GM21367 (cell line): Measurements from ENCODE around the gene GRM8.
"Not testable (repeated sequence)": the region's sequence is repeated elsewhere in the genome, so short reads cannot be mapped to it uniquely, and the experiment has no call there.

ENCODE experiments used
- ATAC-seq: cut with Tn5 transposase; IDR thresholded peaks from one replicate; pipeline ENCODE4 v1.9.1; 2021; ENCODE audit not compliant: unreplicated experiment

Gene GRM8

DNA sequence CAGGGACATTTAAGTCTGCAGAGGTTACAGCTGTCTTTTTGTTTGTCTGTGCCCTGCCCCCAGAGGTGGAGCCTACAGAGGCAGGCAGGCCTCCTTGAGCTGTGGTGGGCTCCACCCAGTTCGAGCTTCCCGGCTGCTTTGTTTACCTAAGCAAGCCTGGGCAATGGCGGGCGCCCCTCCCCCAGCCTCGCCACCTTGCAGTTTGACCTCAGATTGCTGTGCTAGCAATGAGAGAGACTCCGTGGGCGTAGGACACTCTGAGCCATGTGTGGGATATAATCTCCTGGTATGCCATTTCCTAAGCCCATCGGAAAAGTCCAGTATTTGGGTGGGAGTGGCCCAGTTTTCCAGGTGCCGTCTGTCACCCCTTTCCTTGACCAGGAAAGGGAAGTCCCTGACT lies 421.5 kb downstream of the GRM8 start:
- ATAC-seq = not testable (repeated sequence)

- ATAC-seq = no peak
These were observed 431.8 kb downstream of the GRM8 start for GRCh38 chr7:126820925-126821324.

GRCh38 chr7:126819197-126819484 lies 433.6 kb downstream of the GRM8 start:
- ATAC-seq = no peak

DNA sequence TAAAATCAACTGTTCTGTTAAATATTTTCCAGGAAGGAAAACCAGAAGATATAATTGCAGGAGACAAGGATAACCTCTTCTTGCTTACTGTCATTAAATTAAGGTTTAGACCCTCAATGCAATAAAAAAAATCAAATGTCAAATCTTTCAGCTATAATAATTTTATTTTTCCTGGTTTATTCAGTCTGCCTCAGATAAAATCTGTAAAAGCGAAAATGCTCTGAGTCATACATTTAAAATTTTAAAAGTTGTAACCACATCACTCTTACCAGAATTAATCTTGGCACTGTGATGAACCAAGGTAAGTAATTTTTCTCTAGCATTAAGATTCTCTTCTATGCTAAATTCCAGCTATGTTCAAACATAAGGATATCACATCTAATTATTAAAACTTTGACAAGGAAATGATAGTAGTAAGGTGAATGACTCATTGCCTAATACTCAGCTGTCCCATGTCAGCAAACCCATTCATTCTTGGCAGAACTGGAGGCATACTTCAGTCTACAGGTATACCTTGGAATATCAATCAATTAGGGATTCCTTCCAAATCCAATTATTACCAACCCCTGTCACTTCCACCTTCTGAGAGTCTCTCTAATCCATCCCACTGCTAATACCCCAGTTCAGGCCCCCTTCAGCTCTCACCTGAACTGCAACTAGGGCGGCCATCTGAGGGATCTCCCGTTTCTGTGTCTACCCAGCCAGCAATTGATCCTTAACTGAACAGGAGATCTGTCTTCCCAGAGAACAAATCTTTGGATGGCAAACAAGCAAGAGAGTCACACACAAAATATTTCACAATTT lies 434.1 kb downstream of the GRM8 start:
- ATAC-seq = no peak

- ATAC-seq = no peak
These were observed 443.6 kb downstream of the GRM8 start for GRCh38 chr7:126809188-126809587.

DNA sequence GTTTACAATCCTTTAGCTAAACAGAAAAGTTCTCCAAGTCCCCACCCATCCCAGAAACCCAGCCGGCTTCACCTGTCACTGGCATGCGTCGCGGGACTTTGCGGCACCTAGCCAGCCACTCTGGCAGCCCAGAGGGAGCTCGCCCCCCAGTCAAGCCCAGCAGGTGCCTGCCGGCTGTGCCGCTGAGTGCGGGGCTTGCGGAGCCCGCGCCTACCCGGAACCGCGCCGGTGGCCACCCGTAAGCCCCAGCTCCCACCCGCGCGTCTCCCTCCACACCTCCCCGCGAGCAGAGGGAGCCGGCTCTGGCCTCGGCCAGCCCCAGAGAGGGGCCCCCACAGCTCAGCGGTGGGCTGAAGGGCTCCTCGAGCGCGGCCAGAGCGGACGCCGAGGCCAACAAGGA lies 446.1 kb downstream of the GRM8 start:
- no peak for ATAC-seq

- no peak for ATAC-seq
These were observed 447.4 kb downstream of the GRM8 start for GRCh38 chr7:126805351-126805750.

DNA sequence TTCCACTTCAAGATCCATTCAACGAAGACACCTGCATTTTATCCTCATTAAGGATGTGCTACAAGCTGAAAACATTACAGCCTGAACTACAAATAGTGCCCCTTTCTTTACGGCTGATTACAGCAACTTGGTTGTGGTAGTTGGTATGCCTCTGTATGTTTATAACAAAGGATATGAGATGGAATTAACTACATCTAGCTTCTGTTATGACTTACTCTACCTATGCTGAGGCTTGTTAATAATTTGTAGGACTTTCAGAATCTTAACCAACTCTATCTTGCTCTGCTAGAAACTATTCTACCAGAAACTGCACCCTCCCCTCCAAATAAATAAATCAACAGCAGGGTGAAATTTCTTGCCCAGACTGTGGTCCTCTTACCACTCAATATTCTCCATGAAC lies 448.1 kb downstream of the GRM8 start:
- no peak for ATAC-seq

- ATAC-seq = no peak
These were observed 448.8 kb downstream of the GRM8 start for GRCh38 chr7:126803990-126804389.

DNA sequence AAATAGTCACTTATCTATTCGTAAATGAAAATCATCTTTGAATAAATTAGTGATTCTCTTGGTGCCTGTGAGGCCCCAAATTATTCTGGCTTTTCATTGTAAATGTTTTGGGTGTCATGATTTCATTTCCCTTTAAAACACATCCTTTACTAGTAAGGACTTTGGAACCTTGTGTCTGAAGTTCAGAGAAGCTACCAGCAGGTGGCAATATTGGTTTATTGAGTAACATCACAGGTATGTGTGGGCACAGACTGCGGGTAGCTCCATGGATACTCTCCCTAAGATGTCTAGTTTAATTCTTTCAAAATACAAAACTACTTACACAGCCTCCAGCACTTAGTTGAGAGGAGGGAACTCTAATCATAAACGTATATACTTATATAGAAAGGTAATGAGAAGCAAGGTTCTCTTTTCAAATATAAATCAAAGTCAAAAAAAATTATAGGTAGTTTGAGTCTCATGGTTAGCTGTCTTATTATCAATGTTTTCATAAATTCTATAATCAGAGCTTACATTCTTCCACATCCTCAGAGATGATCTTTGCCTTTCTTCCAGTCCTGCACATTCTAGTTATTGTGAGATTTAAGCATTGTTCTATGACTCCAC lies 449.6 kb downstream of the GRM8 start:
- ATAC-seq = peak; percentile 97

DNA sequence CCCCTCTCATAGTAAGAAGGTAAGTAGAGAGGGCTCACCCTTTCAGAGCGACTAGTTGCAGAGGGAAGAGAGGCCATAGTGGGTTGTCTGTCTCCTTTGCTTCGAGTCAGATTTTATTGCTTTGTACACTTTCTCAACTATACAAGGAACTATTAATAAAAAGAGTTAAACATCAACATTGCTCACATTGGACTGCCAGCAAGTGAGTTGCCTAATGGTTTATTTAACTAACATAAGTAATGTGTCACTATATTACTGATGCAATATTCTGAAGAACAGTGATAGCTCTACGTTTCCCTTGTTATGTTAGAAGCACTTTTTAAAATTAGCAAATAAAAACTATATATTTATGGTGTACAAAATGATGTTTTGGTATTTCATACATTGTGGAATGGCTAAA lies 451.0 kb downstream of the GRM8 start:
- no peak for ATAC-seq

DNA sequence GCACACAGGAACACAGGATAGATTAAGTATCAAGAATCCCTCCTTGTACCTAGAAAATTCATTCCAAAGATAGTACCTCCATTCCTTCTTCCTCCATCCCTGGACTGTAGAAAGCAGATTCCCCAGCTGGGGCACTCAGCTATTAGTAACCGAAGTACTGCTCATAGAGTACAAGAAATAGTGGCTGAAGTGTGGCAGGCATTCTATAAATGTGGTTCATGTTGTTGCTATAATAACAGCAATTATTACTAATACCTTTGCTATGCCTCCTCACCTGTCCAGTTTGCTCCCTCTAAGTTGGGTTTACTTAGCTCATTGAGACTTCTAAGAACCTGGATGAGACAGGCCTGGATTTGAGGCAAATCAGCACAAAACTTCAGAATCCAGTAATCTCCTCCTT lies 453.2 kb downstream of the GRM8 start:
- ATAC-seq = no peak

DNA sequence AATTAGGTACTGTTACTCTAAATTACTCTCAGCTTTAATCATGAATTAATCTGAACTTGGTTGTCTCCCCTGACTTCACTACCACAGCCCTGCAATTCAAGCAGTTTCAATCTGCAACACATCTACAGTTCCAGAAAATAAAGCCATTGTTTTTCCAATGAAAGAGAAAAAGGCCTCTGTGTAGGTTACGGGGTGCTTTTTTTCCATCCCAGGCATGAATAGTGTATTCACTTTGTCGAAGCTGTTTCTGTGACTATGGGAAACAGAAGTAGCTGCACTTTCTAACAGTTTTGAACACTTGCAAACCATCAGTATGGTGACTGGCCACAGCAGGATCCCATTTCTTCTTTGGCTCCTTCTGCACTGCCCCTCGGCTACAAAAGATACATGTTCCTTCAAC lies 460.2 kb downstream of the GRM8 start:
- ATAC-seq = no peak

- no peak for ATAC-seq
These were observed 461.4 kb downstream of the GRM8 start for GRCh38 chr7:126791306-126791705.

DNA sequence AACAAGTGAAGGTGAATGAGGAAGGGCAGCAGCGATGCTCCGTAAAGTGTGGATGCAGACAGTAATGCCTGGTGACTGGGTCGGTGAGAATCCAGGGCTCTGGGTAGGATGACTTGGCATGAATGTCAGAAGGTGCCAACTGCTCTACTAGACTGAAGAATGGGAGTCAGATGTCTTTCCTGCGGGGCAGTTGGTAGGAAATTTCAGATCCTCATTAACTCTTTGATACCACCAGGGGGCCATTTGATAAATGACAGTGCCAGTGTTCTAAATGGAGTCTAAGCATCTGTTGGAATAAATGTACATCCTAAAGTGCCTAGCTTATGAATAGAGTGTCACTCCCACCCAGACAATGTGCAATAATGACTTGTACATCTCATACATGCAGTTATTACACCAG lies 462.0 kb downstream of the GRM8 start:
- no peak for ATAC-seq

GRCh38 chr7:126783613-126784012 lies 469.1 kb downstream of the GRM8 start:
- no peak for ATAC-seq

DNA sequence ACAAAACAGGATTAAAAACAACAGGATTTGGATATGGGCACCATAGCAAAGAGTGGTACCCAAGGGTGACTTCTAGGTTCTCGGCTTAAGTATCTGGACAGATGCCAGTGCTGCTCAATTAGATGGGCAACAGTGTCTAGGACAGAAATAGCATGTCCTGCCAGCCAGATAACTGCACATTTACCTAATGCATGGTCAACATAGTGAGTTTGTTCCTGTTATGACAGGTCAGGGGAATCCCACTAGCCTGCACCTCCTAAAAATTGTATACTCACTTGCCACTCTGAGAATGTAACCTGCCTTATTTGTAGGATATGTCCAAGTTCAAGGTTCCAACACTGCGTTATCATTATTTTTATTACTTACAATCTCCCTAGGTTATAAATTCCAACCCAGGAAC lies 471.7 kb downstream of the GRM8 start:
- ATAC-seq = peak; percentile 49

DNA sequence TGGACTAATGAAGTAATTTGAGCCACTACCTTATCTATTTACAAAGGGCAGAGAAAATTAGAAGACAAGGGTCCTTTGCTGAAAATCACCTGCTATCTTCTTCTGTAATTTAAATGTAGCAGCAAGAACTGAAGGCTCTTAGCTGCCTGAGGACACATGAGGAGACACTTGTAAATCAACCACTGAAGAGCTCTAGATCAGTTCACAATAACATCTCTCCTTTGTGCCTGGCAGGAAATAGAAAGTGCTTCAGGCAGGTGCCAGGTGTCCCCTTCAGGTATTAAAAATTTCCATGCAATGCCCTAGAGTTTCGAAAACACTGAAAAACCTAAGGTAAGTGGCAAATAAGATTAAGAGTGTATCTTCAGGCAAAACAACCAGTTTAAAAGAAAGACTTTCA lies 474.6 kb downstream of the GRM8 start:
- no peak for ATAC-seq

DNA sequence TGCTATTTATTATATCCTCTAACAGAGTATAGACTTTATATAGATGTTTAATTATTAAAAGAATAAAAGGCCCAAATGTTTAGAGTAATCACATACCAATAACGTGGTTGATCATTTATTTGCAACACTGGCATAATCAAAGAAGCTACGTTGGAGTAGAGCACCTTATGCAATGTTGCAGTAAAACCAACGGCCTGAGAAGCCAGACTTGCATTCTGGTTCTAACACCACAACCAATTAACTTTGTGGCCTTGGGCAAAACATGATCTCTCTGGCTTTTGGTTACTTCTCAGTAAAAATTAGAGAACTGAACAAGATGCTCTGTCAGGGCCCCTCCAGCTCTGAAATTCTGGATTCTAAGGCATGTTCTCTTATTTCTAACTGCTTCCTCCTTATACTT lies 476.2 kb downstream of the GRM8 start:
- ATAC-seq = no peak

- ATAC-seq = no peak
These were observed 478.7 kb downstream of the GRM8 start for GRCh38 chr7:126774077-126774476.

DNA sequence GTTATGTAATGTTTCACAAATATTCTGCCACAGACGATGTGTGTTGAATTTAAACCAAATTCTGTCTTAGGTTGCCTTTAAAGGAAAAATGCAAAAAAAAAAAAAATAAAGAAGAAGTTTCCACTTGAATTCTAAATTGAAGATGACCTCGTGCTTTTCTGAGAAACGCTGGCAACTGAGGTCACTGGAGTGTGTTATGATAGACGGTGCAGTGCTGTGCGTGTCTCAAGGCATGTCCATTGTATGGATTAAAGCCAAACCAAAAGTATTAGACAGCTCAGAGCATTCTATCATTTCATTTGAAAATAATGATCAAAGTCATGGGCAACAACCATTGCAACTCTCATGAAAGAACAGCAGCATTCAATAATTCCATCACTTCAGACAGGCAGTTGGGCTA lies 483.9 kb downstream of the GRM8 start:
- ATAC-seq = no peak

DNA sequence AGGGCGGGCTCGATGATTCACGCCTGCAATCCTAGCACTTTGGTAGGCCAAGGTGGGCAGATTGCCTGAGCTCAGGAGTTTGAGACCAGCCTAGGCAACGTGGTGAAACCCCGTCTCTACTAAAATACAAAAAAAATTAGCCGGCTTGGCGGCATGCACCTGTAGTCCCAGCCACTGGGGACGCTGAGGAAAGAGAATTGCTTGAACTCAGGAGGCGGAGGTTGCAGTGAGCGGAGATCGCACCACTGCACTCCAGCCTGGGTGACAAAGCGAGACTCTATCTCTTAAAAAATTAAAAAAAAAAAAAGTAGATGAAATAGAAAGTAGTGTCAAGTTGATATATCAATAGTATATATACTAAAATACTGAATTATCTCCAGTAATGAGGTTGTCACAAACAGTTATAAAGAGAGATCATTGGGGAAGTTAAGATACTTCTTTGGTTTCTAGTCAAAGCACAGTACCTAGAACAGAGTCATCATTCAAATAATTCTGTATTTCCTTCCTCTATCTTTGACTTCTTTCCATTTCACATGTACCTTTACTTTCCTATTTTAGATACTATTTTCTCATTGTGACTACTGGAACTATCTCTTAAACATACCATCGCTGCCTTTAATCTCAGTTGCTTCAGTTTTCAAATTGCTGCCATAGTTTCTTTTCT lies 491.7 kb downstream of the GRM8 start:
- ATAC-seq = no peak

DNA sequence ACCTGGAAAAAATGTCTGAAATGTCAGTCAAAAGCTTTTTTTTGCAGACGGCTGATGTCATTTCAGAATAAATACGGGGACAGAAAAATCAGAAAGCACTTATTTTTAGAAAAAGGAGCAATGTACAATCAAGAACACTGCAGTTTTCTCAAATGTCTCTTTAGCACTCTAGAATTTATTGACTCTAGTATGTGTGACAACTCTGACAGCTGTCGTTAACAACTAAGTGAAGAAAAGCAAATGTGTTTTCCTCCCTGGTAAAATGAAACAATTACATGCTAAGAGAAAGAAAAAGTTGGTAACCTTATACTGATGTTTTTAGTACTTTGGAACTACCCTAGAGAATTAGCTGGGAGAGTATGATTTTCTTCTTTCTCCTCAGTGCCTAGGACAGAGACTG lies 497.4 kb downstream of the GRM8 start:
- no peak for ATAC-seq
